HepG2 (cell line): ENCODE data around the gene ABCC3. TPM values are rescaled to one million over a fixed set of nuclear protein-coding genes. Genes with fewer than 3 reads are reported as not detected.

Experiments used
- ARHGAP35 ChIP-seq: sonication (generic); formaldehyde crosslinking; IDR thresholded peaks from 2 replicates; pipeline ENCODE4 v1.9.0; 2022; ENCODE audit warnings: mild to moderate bottlenecking, inconsistent platforms, moderate library complexity, missing genetic modification reagents, borderline replicate concordance
- ATF7 ChIP-seq, 2 experiments: fragments of 450-650 bp in 1 of 2; sonication (generic) in 1 of 2; formaldehyde crosslinking in 1 of 2; IDR thresholded peaks; 2 replicates each; pipeline versions ENCODE4 v1.4.0 to v1.6.1; 2016 to 2020; ENCODE audit warnings: antibody characterized with exemption in 1 of 2, mild to moderate bottlenecking in 1 of 2, missing genetic modification reagents in 1 of 2
- ATM ChIP-seq: fragments of 450-650 bp; IDR thresholded peaks from 2 replicates; pipeline ENCODE4 v1.7.1; 2017; ENCODE audit warnings: mild to moderate bottlenecking, borderline replicate concordance
- FOXK1 ChIP-seq: sonication (generic); formaldehyde crosslinking; IDR thresholded peaks from 2 replicates; pipeline ENCODE4 v1.4.0; 2020; ENCODE audit warnings: low read depth, missing genetic modification reagents, borderline replicate concordance
- KLF6 ChIP-seq: IDR thresholded peaks from 2 replicates; pipeline ENCODE4 v1.8.0; 2016; ENCODE audit warnings: missing biosample characterization, missing genetic modification reagents
- MAFF ChIP-seq: IDR thresholded peaks from 2 replicates; pipeline ENCODE4 v1.6.1; 2011; ENCODE audit warnings: low read depth, low read length, improper control_type of control experiment
- MBD4 ChIP-seq: IDR thresholded peaks from 2 replicates; pipeline ENCODE4 v1.6.1; 2012; ENCODE audit warnings: low read length, inconsistent platforms, borderline replicate concordance
- SCMH1 ChIP-seq: sonication (generic); formaldehyde crosslinking; IDR thresholded peaks from 2 replicates; pipeline ENCODE4 v1.9.0; 2021; ENCODE audit warnings: missing genetic modification reagents, mild to moderate bottlenecking, borderline replicate concordance
- TRIM24 ChIP-seq: sonication (generic); formaldehyde crosslinking; IDR thresholded peaks from 2 replicates; pipeline ENCODE4 v1.8.0; 2022; ENCODE audit warnings: mild to moderate bottlenecking, missing genetic modification reagents
- XRCC5 ChIP-seq: fragments of 200-400 bp; formaldehyde crosslinking; optimal IDR thresholded peaks from 2 replicates; pipeline ENCODE3; 2017; ENCODE audit warnings: mild to moderate bottlenecking, low read length
- ZFP62 ChIP-seq: sonication (generic); formaldehyde crosslinking; IDR thresholded peaks from 2 replicates; pipeline ENCODE4 v1.4.0; 2020; ENCODE audit warnings: missing genetic modification reagents
- ZNF263 ChIP-seq: sonication (generic); formaldehyde crosslinking; IDR thresholded peaks from 2 replicates; pipeline ENCODE4 v1.4.0; 2020; ENCODE audit warnings: missing genetic modification reagents
- ZNF430 ChIP-seq: sonication (generic); formaldehyde crosslinking; IDR thresholded peaks from 2 replicates; pipeline ENCODE4 v1.9.0; 2021; ENCODE audit warnings: mild to moderate bottlenecking, missing genetic modification reagents
- ZNF709 ChIP-seq: sonication (generic); formaldehyde crosslinking; IDR thresholded peaks from 2 replicates; pipeline ENCODE4 v1.5.0; 2020; ENCODE audit warnings: mild to moderate bottlenecking, missing genetic modification reagents
- ZSCAN22 ChIP-seq: sonication (generic); formaldehyde crosslinking; IDR thresholded peaks from 2 replicates; pipeline ENCODE4 v1.4.0; 2020; ENCODE audit warnings: mild to moderate bottlenecking, missing genetic modification reagents
- polyA plus RNA-seq, 8 experiments: library from polyadenylated mRNA; depleted of rRNA in 3 of 8; stranded (reverse) in 7 of 8; unstranded in 1 of 8; fragments of >200 nt; fragmentation: Illumina TruSeq in 4 of 8; extraction: Trizol in 4 of 8; gene quantifications; 2 replicates each; pipeline versions ENCODE4 v1.2.1 to v1.2.3, GENCODE V29; 2011 to 2016; ENCODE audit warnings: low read depth in 4 of 8, missing spikeins in 1 of 8, mixed read lengths in 1 of 8; ENCODE audit not compliant: insufficient read depth in 1 of 8
- total RNA-seq, 5 experiments: library from RNA; depleted of rRNA; stranded (reverse); fragments of >200 nt; fragmentation: Illumina TruSeq; extraction: Trizol; gene quantifications; 2 replicates each; pipeline ENCODE4 v1.2.3, GENCODE V29; 2016; ENCODE audit warnings: low read depth in 1 of 5
- TF ChIP-seq, protein P1 (sequence below): sonication (generic); formaldehyde crosslinking; IDR thresholded peaks from 2 replicates; pipeline ENCODE4 v1.5.0; 2020; ENCODE audit warnings: mild to moderate bottlenecking, missing genetic modification reagents
- TF ChIP-seq, protein P2 (sequence below): sonication (generic); formaldehyde crosslinking; IDR thresholded peaks from 2 replicates; pipeline ENCODE4 v1.4.0; 2020; ENCODE audit warnings: missing genetic modification reagents
- TF ChIP-seq, protein P3 (sequence below): fragments of 450-650 bp; IDR thresholded peaks from 2 replicates; pipeline ENCODE4 v1.6.1; 2017; ENCODE audit warnings: mild to moderate bottlenecking
- TF ChIP-seq, protein P4 (sequence below): sonication (generic); formaldehyde crosslinking; IDR thresholded peaks from 2 replicates; pipeline ENCODE4 v1.4.0; 2020; ENCODE audit warnings: missing genetic modification reagents
- TF ChIP-seq, protein P5 (sequence below): sonication (generic); formaldehyde crosslinking; IDR thresholded peaks from 2 replicates; pipeline ENCODE4 v1.9.0; 2021; ENCODE audit warnings: missing genetic modification reagents, mild to moderate bottlenecking, borderline replicate concordance

The ABCC3 gene
- total and polyA plus RNA-seq, 2 of the 13 experiments (the other 11 are each of a cell fraction or from before 2014, with no cell fraction given) = 25.2 to 50.7 TPM

DNA sequence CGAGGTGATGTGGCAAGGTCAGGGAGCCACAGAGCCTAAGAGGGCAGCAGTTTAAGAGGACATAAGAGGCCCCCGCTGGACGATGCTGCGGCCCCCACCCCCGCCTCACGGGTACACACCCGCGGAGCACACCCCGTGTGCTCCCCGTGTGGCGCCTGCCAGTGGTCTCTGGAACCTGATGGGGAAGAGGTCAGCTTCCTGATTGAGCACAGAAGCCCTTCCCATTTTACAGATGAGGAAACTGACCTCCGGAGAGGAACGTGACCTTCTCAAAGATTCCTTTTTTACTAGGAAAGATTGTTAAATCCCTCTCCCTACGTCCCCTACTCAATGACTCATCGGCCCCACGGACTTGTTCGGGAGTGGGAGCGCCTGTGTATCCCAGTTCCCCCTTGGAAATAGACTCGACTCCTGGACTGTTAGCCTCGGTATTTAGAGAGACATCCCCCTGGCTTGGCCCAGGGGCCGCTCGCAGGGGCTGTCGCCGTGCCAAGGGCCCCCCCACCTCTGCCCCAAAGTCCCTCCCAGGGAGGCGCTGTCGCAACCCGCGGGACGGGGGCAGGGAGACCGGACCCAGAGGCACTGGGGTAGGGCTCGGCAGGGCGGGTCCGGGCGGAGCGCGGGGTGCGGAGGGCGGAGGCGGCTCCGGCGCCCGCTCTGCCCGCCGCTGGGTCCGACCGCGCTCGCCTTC lies at the start of gene ABCC3 (continued):
- no peak; the same call in 1 of the 2 replicates for TF ChIP-seq ARHGAP35 (CRISPR knock-in tag)
- TF ChIP-seq, protein P1, sequence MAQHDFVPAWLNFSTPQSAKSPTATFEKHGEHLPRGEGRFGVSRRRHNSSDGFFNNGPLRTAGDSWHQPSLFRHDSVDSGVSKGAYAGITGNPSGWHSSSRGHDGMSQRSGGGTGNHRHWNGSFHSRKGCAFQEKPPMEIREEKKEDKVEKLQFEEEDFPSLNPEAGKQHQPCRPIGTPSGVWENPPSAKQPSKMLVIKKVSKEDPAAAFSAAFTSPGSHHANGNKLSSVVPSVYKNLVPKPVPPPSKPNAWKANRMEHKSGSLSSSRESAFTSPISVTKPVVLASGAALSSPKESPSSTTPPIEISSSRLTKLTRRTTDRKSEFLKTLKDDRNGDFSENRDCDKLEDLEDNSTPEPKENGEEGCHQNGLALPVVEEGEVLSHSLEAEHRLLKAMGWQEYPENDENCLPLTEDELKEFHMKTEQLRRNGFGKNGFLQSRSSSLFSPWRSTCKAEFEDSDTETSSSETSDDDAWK (CRISPR knock-in tag) = no peak
- TF ChIP-seq, protein P2, sequence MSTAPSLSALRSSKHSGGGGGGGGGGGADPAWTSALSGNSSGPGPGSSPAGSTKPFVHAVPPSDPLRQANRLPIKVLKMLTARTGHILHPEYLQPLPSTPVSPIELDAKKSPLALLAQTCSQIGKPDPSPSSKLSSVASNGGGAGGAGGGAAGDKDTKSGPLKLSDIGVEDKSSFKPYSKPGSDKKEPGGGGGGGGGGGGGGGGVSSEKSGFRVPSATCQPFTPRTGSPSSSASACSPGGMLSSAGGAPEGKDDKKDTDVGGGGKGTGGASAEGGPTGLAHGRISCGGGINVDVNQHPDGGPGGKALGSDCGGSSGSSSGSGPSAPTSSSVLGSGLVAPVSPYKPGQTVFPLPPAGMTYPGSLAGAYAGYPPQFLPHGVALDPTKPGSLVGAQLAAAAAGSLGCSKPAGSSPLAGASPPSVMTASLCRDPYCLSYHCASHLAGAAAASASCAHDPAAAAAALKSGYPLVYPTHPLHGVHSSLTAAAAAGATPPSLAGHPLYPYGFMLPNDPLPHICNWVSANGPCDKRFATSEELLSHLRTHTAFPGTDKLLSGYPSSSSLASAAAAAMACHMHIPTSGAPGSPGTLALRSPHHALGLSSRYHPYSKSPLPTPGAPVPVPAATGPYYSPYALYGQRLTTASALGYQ (CRISPR knock-in tag) = no peak
- TF ChIP-seq MAFF = no peak
- TF ChIP-seq ATF7 (IDR thresholded peaks at IDR 0.05) = no peak
- 0 out of 2 replicates have a peak, but pooled peaks have one; percentile 43 for TF ChIP-seq ATF7 (CRISPR knock-in tag; IDR thresholded peaks at IDR 0.05)
- TF ChIP-seq ZNF709 (CRISPR knock-in tag) = no peak
- TF ChIP-seq ATM = no peak
- TF ChIP-seq FOXK1 (CRISPR knock-in tag) = no peak
- TF ChIP-seq, protein P3, sequence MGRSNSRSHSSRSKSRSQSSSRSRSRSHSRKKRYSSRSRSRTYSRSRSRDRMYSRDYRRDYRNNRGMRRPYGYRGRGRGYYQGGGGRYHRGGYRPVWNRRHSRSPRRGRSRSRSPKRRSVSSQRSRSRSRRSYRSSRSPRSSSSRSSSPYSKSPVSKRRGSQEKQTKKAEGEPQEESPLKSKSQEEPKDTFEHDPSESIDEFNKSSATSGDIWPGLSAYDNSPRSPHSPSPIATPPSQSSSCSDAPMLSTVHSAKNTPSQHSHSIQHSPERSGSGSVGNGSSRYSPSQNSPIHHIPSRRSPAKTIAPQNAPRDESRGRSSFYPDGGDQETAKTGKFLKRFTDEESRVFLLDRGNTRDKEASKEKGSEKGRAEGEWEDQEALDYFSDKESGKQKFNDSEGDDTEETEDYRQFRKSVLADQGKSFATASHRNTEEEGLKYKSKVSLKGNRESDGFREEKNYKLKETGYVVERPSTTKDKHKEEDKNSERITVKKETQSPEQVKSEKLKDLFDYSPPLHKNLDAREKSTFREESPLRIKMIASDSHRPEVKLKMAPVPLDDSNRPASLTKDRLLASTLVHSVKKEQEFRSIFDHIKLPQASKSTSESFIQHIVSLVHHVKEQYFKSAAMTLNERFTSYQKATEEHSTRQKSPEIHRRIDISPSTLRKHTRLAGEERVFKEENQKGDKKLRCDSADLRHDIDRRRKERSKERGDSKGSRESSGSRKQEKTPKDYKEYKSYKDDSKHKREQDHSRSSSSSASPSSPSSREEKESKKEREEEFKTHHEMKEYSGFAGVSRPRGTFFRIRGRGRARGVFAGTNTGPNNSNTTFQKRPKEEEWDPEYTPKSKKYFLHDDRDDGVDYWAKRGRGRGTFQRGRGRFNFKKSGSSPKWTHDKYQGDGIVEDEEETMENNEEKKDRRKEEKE = no peak
- TF ChIP-seq ZNF263 (CRISPR knock-in tag) = no peak
- no peak for TF ChIP-seq MBD4
- no peak for TF ChIP-seq ZNF430
- TF ChIP-seq, protein P4, sequence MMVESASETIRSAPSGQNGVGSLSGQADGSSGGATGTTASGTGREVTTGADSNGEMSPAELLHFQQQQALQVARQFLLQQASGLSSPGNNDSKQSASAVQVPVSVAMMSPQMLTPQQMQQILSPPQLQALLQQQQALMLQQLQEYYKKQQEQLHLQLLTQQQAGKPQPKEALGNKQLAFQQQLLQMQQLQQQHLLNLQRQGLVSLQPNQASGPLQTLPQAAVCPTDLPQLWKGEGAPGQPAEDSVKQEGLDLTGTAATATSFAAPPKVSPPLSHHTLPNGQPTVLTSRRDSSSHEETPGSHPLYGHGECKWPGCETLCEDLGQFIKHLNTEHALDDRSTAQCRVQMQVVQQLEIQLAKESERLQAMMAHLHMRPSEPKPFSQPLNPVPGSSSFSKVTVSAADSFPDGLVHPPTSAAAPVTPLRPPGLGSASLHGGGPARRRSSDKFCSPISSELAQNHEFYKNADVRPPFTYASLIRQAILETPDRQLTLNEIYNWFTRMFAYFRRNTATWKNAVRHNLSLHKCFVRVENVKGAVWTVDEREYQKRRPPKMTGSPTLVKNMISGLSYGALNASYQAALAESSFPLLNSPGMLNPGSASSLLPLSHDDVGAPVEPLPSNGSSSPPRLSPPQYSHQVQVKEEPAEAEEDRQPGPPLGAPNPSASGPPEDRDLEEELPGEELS = 0 out of 2 replicates have a peak, but pooled peaks have one; percentile 25
- no peak for TF ChIP-seq KLF6 (CRISPR knock-in tag)
- no peak for TF ChIP-seq SCMH1 (CRISPR knock-in tag)
- no peak for TF ChIP-seq ZFP62 (CRISPR knock-in tag)
- TF ChIP-seq ZSCAN22 (CRISPR knock-in tag) = no peak
- TF ChIP-seq, protein P5, sequence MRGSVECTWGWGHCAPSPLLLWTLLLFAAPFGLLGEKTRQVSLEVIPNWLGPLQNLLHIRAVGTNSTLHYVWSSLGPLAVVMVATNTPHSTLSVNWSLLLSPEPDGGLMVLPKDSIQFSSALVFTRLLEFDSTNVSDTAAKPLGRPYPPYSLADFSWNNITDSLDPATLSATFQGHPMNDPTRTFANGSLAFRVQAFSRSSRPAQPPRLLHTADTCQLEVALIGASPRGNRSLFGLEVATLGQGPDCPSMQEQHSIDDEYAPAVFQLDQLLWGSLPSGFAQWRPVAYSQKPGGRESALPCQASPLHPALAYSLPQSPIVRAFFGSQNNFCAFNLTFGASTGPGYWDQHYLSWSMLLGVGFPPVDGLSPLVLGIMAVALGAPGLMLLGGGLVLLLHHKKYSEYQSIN (CRISPR knock-in tag) = no peak
- no peak for TF ChIP-seq TRIM24 (CRISPR knock-in tag)
- no peak for TF ChIP-seq XRCC5
